Measurements from ENCODE around the gene GRIK2. TPM values are rescaled to one million over a fixed set of nuclear protein-coding genes. Genes with fewer than 3 reads are reported as not detected.

The GRIK2 gene
- total RNA-seq, 1 donor from 2014 or later = 3.7 TPM

DNA sequence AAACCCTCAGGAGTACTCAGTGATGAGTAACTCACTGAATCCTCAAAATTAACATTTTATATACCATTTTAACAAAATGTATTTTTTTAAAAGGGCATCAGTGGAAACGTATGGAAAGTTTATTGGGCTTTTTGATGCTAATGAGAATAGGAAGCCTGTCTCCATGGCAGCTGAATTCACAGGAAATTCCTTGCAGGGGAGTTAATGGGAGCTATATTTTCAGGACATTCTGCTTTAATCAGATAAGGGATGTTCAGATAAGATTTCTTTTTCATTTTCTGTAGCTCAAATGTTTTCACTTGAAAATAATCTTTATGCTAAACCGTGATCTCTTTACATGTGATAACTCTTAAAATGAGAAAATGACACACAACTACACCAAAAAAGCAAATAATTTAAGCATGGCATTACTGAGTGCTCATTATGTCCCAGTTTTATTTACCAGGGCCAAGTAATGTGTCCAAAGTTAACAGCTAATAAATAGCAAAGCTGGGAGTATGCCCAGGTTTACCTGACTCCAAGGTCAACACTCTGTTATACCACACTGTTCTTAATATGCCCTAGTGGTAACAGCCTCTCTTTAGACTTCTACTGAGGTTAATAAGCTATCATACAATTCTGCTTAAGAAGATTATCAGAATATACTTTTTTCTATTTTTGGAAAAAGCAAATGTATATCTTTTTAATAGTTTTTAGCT lies 348.1 kb downstream of the GRIK2 start:
- no peaks in the 10 kb centered on the region for H3K9me3 ChIP-seq (ENCODE audit: control insufficient read depth in 3 of 3, low read length in 3 of 3)

DNA sequence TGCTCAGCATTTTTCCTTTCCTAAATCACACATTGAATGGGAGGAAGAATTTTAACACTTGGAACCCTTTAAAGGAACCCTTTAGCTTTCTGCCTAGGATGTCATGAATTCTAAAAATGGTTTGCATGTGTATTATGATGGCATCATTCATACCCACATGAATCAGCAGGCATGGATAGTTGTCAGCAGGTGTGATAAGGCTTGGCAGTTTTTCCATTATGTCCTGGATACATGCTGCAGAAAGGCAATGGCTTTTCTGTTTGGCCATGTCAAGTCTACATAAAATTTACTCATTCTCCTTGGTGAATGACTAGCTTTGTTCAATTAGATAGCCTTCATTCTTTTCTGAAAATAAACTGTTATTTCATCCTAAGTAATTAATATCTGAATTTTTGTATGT lies 353.7 kb downstream of the GRIK2 start:
- Histone ChIP-seq H3K4me3 (ENCODE audit: low read length in 3 of 3) (no peak overlapping the region), H3K36me3 (ENCODE audit: control insufficient read depth in 3 of 3, insufficient read depth in 3 of 3, low read length in 3 of 3) (no peaks in the 10 kb centered on the region), H3K4me1 (ENCODE audit: control insufficient read depth in 3 of 3, insufficient read depth in 3 of 3, low read length in 3 of 3) (no peaks in the 10 kb centered on the region), H3K9me3 (ENCODE audit: control insufficient read depth in 3 of 3, low read length in 3 of 3) (no peaks in the 10 kb centered on the region), H3K27me3 (ENCODE audit: control insufficient read depth in 3 of 3, insufficient read depth in 3 of 3, low read length in 3 of 3) (no peaks in the 10 kb centered on the region), H3K27ac (ENCODE audit: low read depth, low read length) (no peak overlapping the region), H3K9ac (ENCODE audit: low read depth in 1 of 3, low read length in 3 of 3) (no peak overlapping the region)

More for the DNA sequence above, 348.1 kb downstream of the GRIK2 start:
- no peak overlapping the region for H3K27ac ChIP-seq (ENCODE audit: low read depth, low read length)
- no peaks in the 10 kb centered on the region for H3K27me3 ChIP-seq (ENCODE audit: control insufficient read depth in 3 of 3, insufficient read depth in 3 of 3, low read length in 3 of 3)
- no peak overlapping the region for H3K9ac ChIP-seq (ENCODE audit: low read depth in 1 of 3, low read length in 3 of 3)
- H3K4me3 ChIP-seq (ENCODE audit: low read length in 3 of 3) = no peak overlapping the region
- no peaks in the 10 kb centered on the region for H3K4me1 ChIP-seq (ENCODE audit: control insufficient read depth in 3 of 3, insufficient read depth in 3 of 3, low read length in 3 of 3)
- H3K36me3 ChIP-seq (ENCODE audit: control insufficient read depth in 3 of 3, insufficient read depth in 3 of 3, low read length in 3 of 3) = no peaks in the 10 kb centered on the region

DNA sequence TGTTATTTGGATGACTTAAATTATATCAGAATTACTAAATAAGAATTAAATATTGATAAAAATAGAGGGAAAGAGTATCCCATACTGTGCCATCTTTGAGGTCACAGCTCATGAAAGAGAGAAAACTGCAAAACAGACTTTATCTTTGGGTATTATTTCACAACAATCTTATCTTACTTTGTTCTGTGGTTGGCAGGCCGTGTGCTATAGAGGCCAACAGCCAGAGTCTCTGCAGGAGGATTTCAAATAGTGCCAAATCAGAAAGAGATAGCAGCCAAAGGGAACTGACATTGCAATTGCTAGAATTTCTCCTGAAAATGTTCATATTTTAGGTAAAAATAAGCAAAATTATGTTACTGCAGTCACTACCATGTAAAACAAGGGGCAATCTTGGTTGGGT lies 354.2 kb downstream of the GRIK2 start:
- no peak overlapping the region for H3K4me3 ChIP-seq (ENCODE audit: low read length in 3 of 3)
- H3K36me3 ChIP-seq (ENCODE audit: control insufficient read depth in 3 of 3, insufficient read depth in 3 of 3, low read length in 3 of 3) = no peaks in the 10 kb centered on the region
- no peak overlapping the region for H3K27ac ChIP-seq (ENCODE audit: low read depth, low read length)
- no peak overlapping the region for H3K9ac ChIP-seq (ENCODE audit: low read depth in 1 of 3, low read length in 3 of 3)
- H3K4me1 ChIP-seq (ENCODE audit: control insufficient read depth in 3 of 3, insufficient read depth in 3 of 3, low read length in 3 of 3) = no peaks in the 10 kb centered on the region
- H3K9me3 ChIP-seq (ENCODE audit: control insufficient read depth in 3 of 3, low read length in 3 of 3) = no peaks in the 10 kb centered on the region
- no peaks in the 10 kb centered on the region for H3K27me3 ChIP-seq (ENCODE audit: control insufficient read depth in 3 of 3, insufficient read depth in 3 of 3, low read length in 3 of 3)

DNA sequence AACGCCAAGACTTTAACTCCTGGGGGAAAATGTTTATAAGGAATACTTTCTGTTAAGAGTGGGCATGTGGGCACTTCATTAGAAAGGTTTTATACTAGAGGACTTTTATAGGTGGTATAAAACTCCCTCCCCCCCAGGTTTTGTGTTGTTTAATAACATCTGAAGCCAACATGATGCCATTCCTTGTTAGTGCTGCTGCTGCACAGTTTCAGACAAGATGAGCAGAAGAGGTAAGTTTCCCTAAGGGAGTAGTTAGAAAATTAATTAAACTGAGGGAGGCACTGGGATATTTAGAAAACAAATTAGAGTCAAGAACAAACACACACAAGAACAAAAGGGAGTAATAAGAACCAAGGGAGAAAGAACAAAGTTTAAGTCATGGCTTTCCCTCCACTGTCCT lies 362.4 kb downstream of the GRIK2 start:
- Histone ChIP-seq H3K9ac (ENCODE audit: low read depth in 1 of 3, low read length in 3 of 3) (no peak overlapping the region), H3K9me3 (ENCODE audit: control insufficient read depth in 3 of 3, low read length in 3 of 3) (no peaks in the 10 kb centered on the region), H3K4me1 (ENCODE audit: control insufficient read depth in 3 of 3, insufficient read depth in 3 of 3, low read length in 3 of 3) (no peaks in the 10 kb centered on the region), H3K27me3 (ENCODE audit: control insufficient read depth in 3 of 3, insufficient read depth in 3 of 3, low read length in 3 of 3) (no peaks in the 10 kb centered on the region), H3K4me3 (ENCODE audit: low read length in 3 of 3) (no peak overlapping the region), H3K36me3 (ENCODE audit: control insufficient read depth in 3 of 3, insufficient read depth in 3 of 3, low read length in 3 of 3) (no peaks in the 10 kb centered on the region), H3K27ac (ENCODE audit: low read depth, low read length) (no peak overlapping the region)

DNA sequence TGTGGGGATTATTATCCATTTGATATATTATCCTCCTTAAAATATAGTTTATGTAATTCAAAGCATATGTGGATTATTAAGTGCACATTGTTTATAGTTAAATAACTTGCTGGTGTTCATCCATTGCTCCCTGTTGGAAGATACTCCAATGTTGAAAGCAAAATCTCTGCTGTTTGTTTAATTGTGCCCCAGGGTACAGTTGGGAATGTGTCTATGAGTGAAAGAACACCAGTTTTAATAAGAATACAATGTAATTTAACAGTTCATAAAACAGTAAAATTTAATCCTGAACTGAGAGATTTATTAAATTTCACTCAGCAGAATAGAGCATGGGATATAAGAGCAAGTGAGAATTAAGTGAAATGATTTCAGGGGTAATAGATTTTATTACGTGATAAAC lies 364.9 kb downstream of the GRIK2 start:
- H3K36me3 ChIP-seq (ENCODE audit: control insufficient read depth in 3 of 3, insufficient read depth in 3 of 3, low read length in 3 of 3) = no peaks in the 10 kb centered on the region
- no peak overlapping the region for H3K9ac ChIP-seq (ENCODE audit: low read depth in 1 of 3, low read length in 3 of 3)
- no peaks in the 10 kb centered on the region for H3K9me3 ChIP-seq (ENCODE audit: control insufficient read depth in 3 of 3, low read length in 3 of 3)
- H3K27ac ChIP-seq (ENCODE audit: low read depth, low read length) = no peak overlapping the region
- H3K4me1 ChIP-seq (ENCODE audit: control insufficient read depth in 3 of 3, insufficient read depth in 3 of 3, low read length in 3 of 3) = no peaks in the 10 kb centered on the region
- no peak overlapping the region for H3K4me3 ChIP-seq (ENCODE audit: low read length in 3 of 3)
- H3K27me3 ChIP-seq (ENCODE audit: control insufficient read depth in 3 of 3, insufficient read depth in 3 of 3, low read length in 3 of 3) = no peaks in the 10 kb centered on the region

DNA sequence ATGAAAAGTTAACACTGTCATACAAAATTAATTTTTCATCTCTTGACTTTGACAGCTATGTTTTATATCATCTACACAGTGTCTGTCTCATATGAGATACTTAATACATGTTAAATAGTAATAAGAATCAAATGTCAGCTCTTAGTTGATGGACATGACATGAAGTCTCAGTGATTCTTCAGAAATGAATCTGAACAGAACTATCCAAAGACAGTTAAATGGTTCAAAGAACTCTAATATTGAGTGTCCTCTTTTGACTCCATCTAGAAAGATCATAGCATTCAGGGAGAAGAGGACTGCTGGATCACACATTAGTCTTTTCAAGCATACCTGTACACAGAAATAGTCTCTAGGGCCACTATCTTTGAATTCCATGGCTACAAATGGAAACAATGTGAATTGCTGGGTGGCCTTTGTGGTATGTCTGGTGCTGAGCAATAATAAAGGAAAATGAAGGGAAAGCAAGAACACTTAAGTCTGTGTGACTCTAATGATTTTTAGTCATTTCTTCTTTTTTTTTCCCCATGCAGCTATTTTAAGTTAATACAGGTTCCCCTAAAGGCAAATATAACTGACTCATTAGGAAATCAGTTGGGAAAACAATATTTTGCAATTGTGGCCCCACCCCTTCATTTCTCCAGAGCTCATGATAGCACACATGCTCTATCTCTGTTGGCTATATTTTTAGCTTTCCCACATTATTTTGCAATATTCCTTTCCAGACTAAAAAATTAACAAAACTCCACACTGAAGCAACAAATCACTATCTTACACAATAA lies 367.5 kb downstream of the GRIK2 start:
- no peaks in the 10 kb centered on the region for H3K27me3 ChIP-seq (ENCODE audit: control insufficient read depth in 3 of 3, insufficient read depth in 3 of 3, low read length in 3 of 3)
- no peak overlapping the region for H3K4me3 ChIP-seq (ENCODE audit: low read length in 3 of 3)
- no peaks in the 10 kb centered on the region for H3K9me3 ChIP-seq (ENCODE audit: control insufficient read depth in 3 of 3, low read length in 3 of 3)
- H3K9ac ChIP-seq (ENCODE audit: low read depth in 1 of 3, low read length in 3 of 3) = no peak overlapping the region
- no peaks in the 10 kb centered on the region for H3K36me3 ChIP-seq (ENCODE audit: control insufficient read depth in 3 of 3, insufficient read depth in 3 of 3, low read length in 3 of 3)
- H3K27ac ChIP-seq (ENCODE audit: low read depth, low read length) = no peak overlapping the region
- no peaks in the 10 kb centered on the region for H3K4me1 ChIP-seq (ENCODE audit: control insufficient read depth in 3 of 3, insufficient read depth in 3 of 3, low read length in 3 of 3)

DNA sequence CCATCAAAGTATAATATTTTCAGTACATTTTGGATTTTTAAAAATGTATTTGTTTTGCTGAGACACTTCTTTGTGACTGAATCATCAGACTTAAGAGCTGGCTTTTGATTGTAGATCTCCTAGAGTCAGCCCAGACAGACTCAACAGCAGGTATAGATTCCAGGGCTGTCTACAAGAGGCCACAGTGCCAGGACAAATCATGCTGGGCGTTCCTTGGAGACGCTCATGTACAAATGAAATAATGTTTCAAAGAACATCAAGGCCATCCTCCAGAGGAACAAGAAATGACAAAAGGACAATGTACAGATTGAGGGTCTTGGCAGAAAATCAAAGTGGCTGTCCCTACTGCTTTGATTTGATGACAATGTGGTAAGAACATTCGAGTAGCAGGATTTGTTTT lies 369.3 kb downstream of the GRIK2 start:
- Histone ChIP-seq H3K27me3 (ENCODE audit: control insufficient read depth in 3 of 3, insufficient read depth in 3 of 3, low read length in 3 of 3) (no peaks in the 10 kb centered on the region), H3K36me3 (ENCODE audit: control insufficient read depth in 3 of 3, insufficient read depth in 3 of 3, low read length in 3 of 3) (no peaks in the 10 kb centered on the region), H3K27ac (ENCODE audit: low read depth, low read length) (no peak overlapping the region), H3K9me3 (ENCODE audit: control insufficient read depth in 3 of 3, low read length in 3 of 3) (no peaks in the 10 kb centered on the region), H3K4me3 (ENCODE audit: low read length in 3 of 3) (no peak overlapping the region), H3K9ac (ENCODE audit: low read depth in 1 of 3, low read length in 3 of 3) (no peak overlapping the region), H3K4me1 (ENCODE audit: control insufficient read depth in 3 of 3, insufficient read depth in 3 of 3, low read length in 3 of 3) (no peaks in the 10 kb centered on the region)

DNA sequence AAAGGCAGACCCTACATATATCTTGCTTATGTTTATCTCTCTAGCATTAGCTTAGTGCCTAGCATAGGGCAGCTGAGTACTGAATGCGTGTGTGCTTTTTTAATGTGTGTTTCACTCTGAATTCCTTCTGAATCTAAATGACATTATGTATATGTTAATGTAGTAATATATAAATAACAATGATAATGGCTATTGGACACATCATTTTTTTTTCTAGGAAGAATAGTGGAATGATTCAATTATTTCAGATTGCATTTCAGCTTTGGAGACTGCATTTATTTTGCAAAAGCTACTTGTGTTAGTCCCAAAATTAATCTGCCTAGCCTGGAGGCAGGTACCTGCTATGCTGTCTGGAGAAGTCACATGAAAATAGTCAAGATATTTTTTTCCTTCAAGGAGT lies 371.8 kb downstream of the GRIK2 start:
- H3K27ac ChIP-seq (ENCODE audit: low read depth, low read length) = no peak overlapping the region
- no peaks in the 10 kb centered on the region for H3K36me3 ChIP-seq (ENCODE audit: control insufficient read depth in 3 of 3, insufficient read depth in 3 of 3, low read length in 3 of 3)
- no peaks in the 10 kb centered on the region for H3K4me1 ChIP-seq (ENCODE audit: control insufficient read depth in 3 of 3, insufficient read depth in 3 of 3, low read length in 3 of 3)
- no peak overlapping the region for H3K4me3 ChIP-seq (ENCODE audit: low read length in 3 of 3)
- no peaks in the 10 kb centered on the region for H3K9me3 ChIP-seq (ENCODE audit: control insufficient read depth in 3 of 3, low read length in 3 of 3)
- H3K27me3 ChIP-seq (ENCODE audit: control insufficient read depth in 3 of 3, insufficient read depth in 3 of 3, low read length in 3 of 3) = no peaks in the 10 kb centered on the region
- H3K9ac ChIP-seq (ENCODE audit: low read depth in 1 of 3, low read length in 3 of 3) = no peak overlapping the region

DNA sequence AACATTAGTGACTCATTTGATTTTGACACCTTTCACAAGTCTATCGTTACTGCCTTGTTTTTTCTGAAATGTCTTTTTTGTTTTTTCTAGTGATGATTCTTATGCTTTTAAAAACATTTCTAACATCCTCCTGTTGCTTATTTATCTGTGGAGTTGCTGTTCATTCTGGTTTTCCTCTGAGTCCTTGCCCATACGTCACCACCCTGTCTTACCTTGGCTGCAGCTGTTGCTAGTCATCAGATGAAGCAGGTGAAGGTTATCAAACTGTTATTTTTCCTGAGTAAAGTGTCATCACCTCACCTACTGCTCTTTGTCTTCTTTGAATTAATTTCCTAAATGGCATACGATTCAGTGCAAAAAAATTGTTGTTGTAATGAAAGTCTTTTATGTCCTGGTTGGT lies 376.6 kb downstream of the GRIK2 start:
- no peak overlapping the region for H3K4me3 ChIP-seq (ENCODE audit: low read length in 3 of 3)
- no peak overlapping the region for H3K9ac ChIP-seq (ENCODE audit: low read depth in 1 of 3, low read length in 3 of 3)
- H3K27me3 ChIP-seq (ENCODE audit: control insufficient read depth in 3 of 3, insufficient read depth in 3 of 3, low read length in 3 of 3) = no peaks in the 10 kb centered on the region
- H3K36me3 ChIP-seq (ENCODE audit: control insufficient read depth in 3 of 3, insufficient read depth in 3 of 3, low read length in 3 of 3) = no peaks in the 10 kb centered on the region
- no peak overlapping the region for H3K27ac ChIP-seq (ENCODE audit: low read depth, low read length)
- H3K9me3 ChIP-seq (ENCODE audit: control insufficient read depth in 3 of 3, low read length in 3 of 3) = no peaks in the 10 kb centered on the region
- H3K4me1 ChIP-seq (ENCODE audit: control insufficient read depth in 3 of 3, insufficient read depth in 3 of 3, low read length in 3 of 3) = no peaks in the 10 kb centered on the region

DNA sequence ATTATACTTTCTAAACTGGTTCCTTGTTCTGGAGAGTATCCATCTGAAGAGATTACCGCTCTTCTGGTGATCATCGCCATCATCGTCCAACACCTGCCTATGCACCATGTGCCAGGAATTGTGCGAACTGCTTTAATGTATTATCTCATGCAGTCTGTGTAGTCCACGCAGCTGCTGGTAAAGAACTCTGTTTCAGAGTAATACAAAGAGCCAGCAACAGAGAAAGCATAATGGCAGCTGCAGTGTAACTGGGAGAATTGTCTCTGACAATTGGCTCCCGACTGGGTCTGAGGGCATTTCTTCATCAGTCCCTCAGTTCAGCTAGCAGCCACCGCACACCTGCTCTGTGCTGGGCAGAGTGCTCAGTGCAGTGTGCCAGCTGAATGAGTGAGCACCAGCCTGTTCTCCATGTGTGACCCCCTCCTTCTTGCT lies 383.4 kb downstream of the GRIK2 start:
- Histone ChIP-seq H3K9ac (ENCODE audit: low read depth in 1 of 3, low read length in 3 of 3) (no peak overlapping the region), H3K4me1 (ENCODE audit: control insufficient read depth in 3 of 3, insufficient read depth in 3 of 3, low read length in 3 of 3) (peaks cover 0 to 2% (median 0%) of the 10 kb centered on the region in 3 donors), H3K9me3 (ENCODE audit: control insufficient read depth in 3 of 3, low read length in 3 of 3) (no peaks in the 10 kb centered on the region), H3K27me3 (ENCODE audit: control insufficient read depth in 3 of 3, insufficient read depth in 3 of 3, low read length in 3 of 3) (no peaks in the 10 kb centered on the region), H3K27ac (ENCODE audit: low read depth, low read length) (no peak overlapping the region), H3K4me3 (ENCODE audit: low read length in 3 of 3) (no peak overlapping the region), H3K36me3 (ENCODE audit: control insufficient read depth in 3 of 3, insufficient read depth in 3 of 3, low read length in 3 of 3) (no peaks in the 10 kb centered on the region)

All from skeletal muscle tissue (tissue), 4 donors.